K562 (cell line): Measurements from ENCODE around the gene SOCS7. TPM values are rescaled to one million over a fixed set of nuclear protein-coding genes. Genes with fewer than 3 reads are reported as not detected.
A peak's percentile ranks its signal among the peaks of the same experiment; 100 is the strongest.

Experiments
- BCOR ChIP-seq: fragments of 450-650 bp; IDR thresholded peaks from 2 replicates; pipeline ENCODE4 v1.6.1; 2016
- BDP1 ChIP-seq: IDR thresholded peaks from 3 replicates; pipeline ENCODE4 v1.6.1; 2011; ENCODE audit not compliant: insufficient read length, insufficient read depth
- CHAMP1 ChIP-seq: fragments of 450-650 bp; IDR thresholded peaks from 2 replicates; pipeline ENCODE4 v1.6.1; 2016; ENCODE audit warnings: mild to moderate bottlenecking
- E2F6 ChIP-seq, 2 experiments: IDR thresholded peaks; 2 replicates each; pipeline ENCODE4 v1.6.1; 2011; ENCODE audit warnings: borderline replicate concordance in 1 of 2, control low read depth in 1 of 2, low read depth in 1 of 2, low read length in 1 of 2, mild to moderate bottlenecking in 1 of 2, mixed read lengths in 1 of 2, moderate library complexity in 1 of 2; ENCODE audit not compliant: insufficient read depth in 1 of 2, insufficient read length in 1 of 2, poor library complexity in 1 of 2, severe bottlenecking in 1 of 2; ENCODE audit errors: extremely low read depth in 1 of 2
- ETS2 ChIP-seq: IDR thresholded peaks from 2 replicates; pipeline ENCODE4 v1.6.1; 2016; ENCODE audit warnings: borderline replicate concordance, missing genetic modification characterization, mild to moderate bottlenecking, moderate library complexity, missing compliant biosample characterization; ENCODE audit not compliant: poor library complexity, severe bottlenecking
- FOXA3 ChIP-seq, 2 experiments: fragments of 450-650 bp in 1 of 2; sonication (generic) in 1 of 2; formaldehyde crosslinking; IDR thresholded peaks in 1 of 2; conservative IDR thresholded peaks in 1 of 2; 2 replicates each; pipeline versions ENCODE4 v1.4.0 to v1.8.0; 2020 to 2022; ENCODE audit warnings: mild to moderate bottlenecking in 2 of 2, missing genetic modification reagents in 1 of 2
- GATAD2B ChIP-seq: fragments of 450-650 bp; IDR thresholded peaks from 2 replicates; pipeline ENCODE4 v1.6.1; 2017; ENCODE audit warnings: mild to moderate bottlenecking, borderline replicate concordance
- KDM5B ChIP-seq: fragments of 200-600 bp; sonication (generic); IDR thresholded peaks from 2 replicates; pipeline ENCODE4 v1.6.1; 2012; ENCODE audit warnings: low read depth, mild to moderate bottlenecking, moderate library complexity, low read length, control low read depth, inconsistent platforms; ENCODE audit not compliant: insufficient replicate concordance
- MLLT1 ChIP-seq, 2 experiments: fragments of 450-650 bp; IDR thresholded peaks; 2 replicates each; pipeline ENCODE4 v1.6.1; 2016
- POLR3G ChIP-seq: IDR thresholded peaks from 2 replicates; pipeline ENCODE4 v1.6.1; 2011; ENCODE audit not compliant: insufficient read length, insufficient replicate concordance; ENCODE audit errors: extremely low read depth
- SAFB ChIP-seq: fragments of 200-400 bp; formaldehyde crosslinking; IDR thresholded peaks from 2 replicates; pipeline ENCODE4 v1.6.1; 2017; ENCODE audit warnings: low read depth, low read length, borderline replicate concordance
- ZBTB5 ChIP-seq: fragments of 450-650 bp; IDR thresholded peaks from 2 replicates; pipeline ENCODE4 v1.6.1; 2017; ENCODE audit warnings: antibody characterized with exemption
- ZKSCAN8 ChIP-seq: fragments of 200-800 bp; sonication (Bioruptor generic); IDR thresholded peaks from 2 replicates; pipeline ENCODE4 v1.6.1; 2016; ENCODE audit warnings: missing genetic modification characterization, missing compliant biosample characterization
- ZNF518B ChIP-seq: fragments of 250-450 bp; sonication (Bioruptor Pico); IDR thresholded peaks from 2 replicates; pipeline ENCODE4 v1.5.0; 2021; ENCODE audit warnings: mild to moderate bottlenecking, moderate library complexity
- polyA plus RNA-seq, 8 experiments: library from polyadenylated mRNA; depleted of rRNA in 4 of 8; stranded (reverse) in 5 of 8; unstranded in 3 of 8; fragments of >200 nt; fragmentation: Nextera tagmentation in 2 of 8; fragmentation: Illumina TruSeq in 1 of 8; extraction: Ambion mirVana in 2 of 8; extraction: Trizol in 1 of 8; gene quantifications; 2 replicates each; pipeline versions ENCODE4 v1.2.1 to v1.2.3, GENCODE V29; 2011 to 2014; ENCODE audit warnings: inconsistent platforms in 1 of 8, missing spikeins in 1 of 8
- total RNA-seq, 7 experiments: library from RNA; depleted of rRNA in 6 of 7; stranded (reverse); fragments of >200 nt in 6 of 7; fragmentation: Illumina TruSeq in 2 of 7; extraction: Trizol in 2 of 7; gene quantifications; 2 replicates each; pipeline versions ENCODE4 v1.2.1 to v1.2.3, GENCODE V29; 2011 to 2021; ENCODE audit warnings: low replicate concordance in 1 of 7

Gene SOCS7
- total and polyA plus RNA-seq, 9 of the 15 experiments (the other 6 are each of a cell fraction or from before 2014, with no cell fraction given) = 0.94 to 14.5 (median 8.2) TPM

GRCh38 chr17:38351412-38352222, at the start of gene SOCS7 (continued):
- TF ChIP-seq SAFB (peak; percentile 55; the same call in 1 of the 2 replicates), CHAMP1 (no peak), ZNF518B (CRISPR knock-in tag) (no peak), FOXA3 (CRISPR knock-in tag; conservative IDR thresholded peaks at IDR 0.05 in 1 of 2, IDR thresholded peaks at IDR 0.05 in 1 of 2) (no peak), E2F6 (IDR thresholded peaks at IDR 0.05; ENCODE audit: borderline replicate concordance in 1 of 2, extremely low read depth in 1 of 2, insufficient read depth in 1 of 2, insufficient read length in 1 of 2, low read depth in 1 of 2, low read length in 1 of 2, poor library complexity in 1 of 2, severe bottlenecking in 1 of 2) (peak; percentile 20 to 59), ZKSCAN8 (no peak), BDP1 (no peak), BCOR (peak; percentile 88), KDM5B (peak; percentile 80), POLR3G (no peak), ETS2 (tag) (no peak), ZBTB5 (no peak), MLLT1 (IDR thresholded peaks at IDR 0.05) (0 out of 4 replicates have a peak, but pooled peaks of 1 of the 2 experiments have one; percentile 17), GATAD2B (peak; percentile 60; the same call in 1 of the 2 replicates)
